GM12891 (cell line): ENCODE results near the gene PTPRD.

Source experiments
- DNase-seq: peaks from one replicate; pipeline ENCODE4 v3.0.0; 2011; ENCODE audit warnings: low spot score; ENCODE audit not compliant: insufficient read length
- FAIRE-seq: peaks from 2 replicates; lab custom pipeline; 2011; peaks lifted over from hg19 to GRCh38; lab: Jason Lieb, UNC
- PAX5 ChIP-seq: IDR thresholded peaks from 2 replicates; pipeline ENCODE4 v1.6.1; 2011; ENCODE audit warnings: low read length, moderate library complexity, mild to moderate bottlenecking; ENCODE audit not compliant: insufficient read depth, severe bottlenecking
- POLR2A ChIP-seq: IDR thresholded peaks from 2 replicates; pipeline ENCODE4 v1.6.1; 2011; ENCODE audit warnings: low read depth, low read length, control low read depth
- POLR2AphosphoS5 ChIP-seq: IDR thresholded peaks from 2 replicates; pipeline ENCODE4 v1.6.1; 2011; ENCODE audit warnings: low read depth, low read length, control low read depth
- POU2F2 ChIP-seq: IDR thresholded peaks from 2 replicates; pipeline ENCODE4 v1.6.1; 2011; ENCODE audit warnings: low read depth, mild to moderate bottlenecking, control low read depth, low read length, moderate library complexity
- SPI1 ChIP-seq: IDR thresholded peaks from 2 replicates; pipeline ENCODE4 v1.6.1; 2011; ENCODE audit warnings: low read depth, low read length, control low read depth
- TAF1 ChIP-seq: IDR thresholded peaks from 2 replicates; pipeline ENCODE4 v1.6.1; 2011; ENCODE audit warnings: low read depth, low read length, control low read depth

The PTPRD gene

GRCh38 chr9:8815219-8815618 is 1797.6 kb downstream of the PTPRD start:
- TF ChIP-seq POLR2AphosphoS5: no peak
- TF ChIP-seq SPI1: no peak
- no peak for FAIRE-seq
- DNase-seq: no peak

GRCh38 chr9:8812888-8813287 is 1799.9 kb downstream of the PTPRD start:
- FAIRE-seq: no peak
- DNase-seq: no peak
- no peak for TF ChIP-seq SPI1
- TF ChIP-seq POU2F2: no peak
- TF ChIP-seq POLR2AphosphoS5: no peak
- no peak for TF ChIP-seq POLR2A
- no peak for TF ChIP-seq TAF1
- no peak for TF ChIP-seq PAX5

DNA sequence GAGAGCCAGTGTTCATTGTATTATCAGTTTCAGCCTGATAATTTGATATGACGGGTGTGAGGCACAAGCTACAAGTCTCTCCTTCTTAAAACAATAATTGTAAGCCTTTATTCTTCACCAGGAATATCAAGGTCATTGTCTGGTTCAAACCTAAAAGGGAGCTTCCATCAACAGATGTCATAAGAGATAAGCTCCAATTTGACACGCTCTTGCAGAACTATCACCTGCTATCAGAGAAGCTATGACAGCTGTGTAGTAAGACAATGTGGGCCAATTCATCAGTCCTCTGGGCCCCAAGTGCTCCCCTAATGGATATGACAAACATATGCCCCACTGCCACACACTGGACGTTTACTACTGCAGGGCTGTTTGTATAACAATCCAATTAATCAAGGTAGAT is 1803.1 kb downstream of the PTPRD start:
- FAIRE-seq (no peak), DNase-seq (no peak)
- TF ChIP-seq POU2F2: no peak
- TF ChIP-seq TAF1: no peak
- no peak for TF ChIP-seq POLR2AphosphoS5
- TF ChIP-seq PAX5: no peak
- TF ChIP-seq POLR2A: no peak
- TF ChIP-seq SPI1: no peak

GRCh38 chr9:8806150-8806549 is 1806.7 kb downstream of the PTPRD start:
- no peak for DNase-seq
- no peak for FAIRE-seq
- TF ChIP-seq SPI1 (no peak), POLR2A (no peak), TAF1 (no peak), POU2F2 (no peak), PAX5 (no peak), POLR2AphosphoS5 (no peak)

DNA sequence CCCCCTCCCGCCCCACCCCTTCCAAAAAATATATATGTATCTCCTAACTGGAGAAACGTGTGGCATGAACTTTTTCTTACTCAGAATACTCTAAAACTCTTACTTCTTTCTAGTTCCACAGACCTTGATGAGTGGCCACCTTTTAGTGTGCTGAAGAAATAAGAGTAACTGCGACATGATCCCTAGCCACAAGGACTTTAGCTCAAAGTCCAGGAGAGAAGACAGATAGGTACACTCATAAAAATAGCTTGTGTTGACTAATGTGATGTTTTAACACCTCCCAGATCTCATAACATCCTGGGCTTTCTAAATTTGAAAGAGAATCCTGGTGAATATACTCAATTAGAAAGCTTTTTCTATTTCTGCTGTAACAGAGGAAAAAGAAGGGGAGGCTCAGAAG is 1808.2 kb downstream of the PTPRD start:
- no peak for TF ChIP-seq POU2F2
- TF ChIP-seq POLR2AphosphoS5: no peak
- no peak for TF ChIP-seq PAX5
- TF ChIP-seq SPI1: no peak
- no peak for TF ChIP-seq POLR2A
- TF ChIP-seq TAF1: no peak
- no peak for FAIRE-seq
- no peak for DNase-seq

DNA sequence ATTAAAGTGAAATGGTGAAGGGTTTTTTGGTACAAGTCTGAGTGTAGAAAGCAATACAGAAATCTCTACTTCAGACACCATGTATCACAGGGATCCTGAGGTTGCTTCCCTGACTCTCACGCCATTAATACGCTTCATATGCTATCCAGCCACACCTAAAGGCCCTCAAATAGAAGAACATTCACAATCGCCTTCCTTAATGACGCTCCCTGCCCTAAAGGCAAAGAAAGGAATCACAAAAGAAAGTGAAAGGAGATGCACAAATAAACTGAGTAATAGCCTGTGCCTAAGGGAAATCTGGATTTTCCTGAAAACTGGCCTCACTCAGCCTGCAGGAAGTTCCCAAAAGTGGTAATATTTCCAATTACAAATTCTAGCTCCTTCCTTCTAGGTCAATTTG is 1810.6 kb downstream of the PTPRD start:
- TF ChIP-seq POU2F2: no peak
- TF ChIP-seq PAX5: no peak
- TF ChIP-seq TAF1: no peak
- no peak for TF ChIP-seq SPI1
- no peak for TF ChIP-seq POLR2A
- TF ChIP-seq POLR2AphosphoS5: no peak
- DNase-seq (no peak), FAIRE-seq (no peak)

DNA sequence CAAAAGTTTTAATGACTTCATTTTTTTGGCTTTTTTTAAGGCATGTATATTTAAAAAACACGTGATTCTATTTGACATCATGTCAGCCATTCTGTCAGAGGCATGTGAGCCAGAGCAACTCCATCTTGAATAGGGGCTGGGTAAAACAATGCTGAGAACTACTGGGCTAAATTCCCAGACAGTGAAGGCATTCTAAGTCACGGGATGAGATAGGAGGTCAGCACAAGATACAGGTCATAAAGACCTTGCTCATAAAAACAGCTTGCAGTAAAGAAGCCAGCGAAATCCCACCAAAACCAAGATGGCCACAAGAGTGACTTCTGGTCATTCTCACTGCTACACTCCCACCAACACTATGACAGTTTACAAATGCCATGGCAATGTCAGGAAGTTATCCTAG is 1812.6 kb downstream of the PTPRD start:
- FAIRE-seq (no peak), DNase-seq (no peak)
- TF ChIP-seq POLR2AphosphoS5 (no peak), PAX5 (no peak), POLR2A (no peak)

DNA sequence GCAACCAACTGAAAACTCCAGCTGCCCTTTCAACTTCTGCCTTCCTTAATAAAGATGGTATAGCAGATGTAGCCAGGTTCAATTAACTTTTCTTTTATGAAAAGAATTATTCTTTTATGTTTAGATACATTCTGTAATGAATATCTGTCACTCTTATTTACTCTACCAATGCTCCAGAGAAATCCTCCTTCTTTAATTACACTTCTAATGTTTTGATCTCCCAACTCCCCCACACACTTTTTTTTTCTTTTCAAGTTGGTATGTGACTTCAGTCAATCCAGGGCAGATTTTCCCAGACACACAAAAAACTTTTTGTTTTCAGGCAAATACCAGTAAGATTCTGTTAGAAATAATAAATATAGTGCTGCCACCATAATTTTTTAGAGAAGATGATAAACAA is 1813.2 kb downstream of the PTPRD start:
- TF ChIP-seq POLR2AphosphoS5: no peak
- TF ChIP-seq POU2F2: no peak
- no peak for TF ChIP-seq TAF1
- TF ChIP-seq PAX5: no peak
- no peak for TF ChIP-seq SPI1
- no peak for TF ChIP-seq POLR2A
- FAIRE-seq (no peak), DNase-seq (no peak)

GRCh38 chr9:8799206-8799605 is 1813.6 kb downstream of the PTPRD start:
- FAIRE-seq: no peak
- TF ChIP-seq POLR2AphosphoS5: no peak
- no peak for TF ChIP-seq TAF1
- no peak for TF ChIP-seq POU2F2
- TF ChIP-seq SPI1: no peak
- no peak for TF ChIP-seq POLR2A
- no peak for TF ChIP-seq PAX5

DNA sequence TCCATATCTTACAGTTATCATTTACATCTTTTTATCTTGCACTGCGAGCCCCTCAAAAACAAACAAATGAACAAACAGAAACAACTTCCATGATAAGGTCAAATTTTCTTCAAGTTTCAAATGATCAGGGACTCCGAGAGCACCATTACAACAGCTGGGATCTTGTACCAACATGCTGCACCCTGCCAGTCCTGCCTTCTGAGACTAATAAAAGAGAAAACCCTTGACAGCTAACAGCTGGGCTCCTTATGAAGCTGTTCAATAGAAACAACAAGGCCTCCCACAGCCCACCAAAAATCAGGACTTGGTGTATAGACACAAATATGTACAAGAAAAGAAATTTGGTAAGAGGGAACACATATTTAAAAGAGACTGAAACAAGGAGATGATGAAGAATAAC is 1828.0 kb downstream of the PTPRD start:
- no peak for FAIRE-seq
- DNase-seq: no peak
- TF ChIP-seq POU2F2 (no peak), SPI1 (no peak), POLR2A (no peak), TAF1 (no peak), POLR2AphosphoS5 (no peak), PAX5 (no peak)

More at GRCh38 chr9:8799206-8799605, 1813.6 kb downstream of the PTPRD start:
- no peak for DNase-seq
